Right lobe of liver (tissue), 6 donors: Measurements from ENCODE around the gene DUSP12. TPM values are rescaled to one million over a fixed set of nuclear protein-coding genes. Genes with fewer than 3 reads are reported as not detected.
A peak's percentile ranks its signal among the peaks of the same experiment; 100 is the strongest.

ENCODE experiments used
- ATAC-seq, 4 donors: fragments of 200-7000 bp; cut with Tn5 transposase; one replicate each; pipeline ENCODE4 v1.9.1; 2020; ENCODE audit warnings: mild to moderate bottlenecking in 4 of 4, moderate library complexity in 4 of 4
- DNase-seq, 3 donors: peaks; one replicate each; pipeline ENCODE4 v3.0.0-alpha.2; 2020
- H3K27ac ChIP-seq, 3 donors: fragments of 200-600 bp; one replicate each; pipeline ENCODE4 v1.8.0; 2022
- H3K27me3 ChIP-seq, 2 donors: fragments of 200-600 bp; one replicate each; pipeline ENCODE4 v1.8.0; 2022
- H3K36me3 ChIP-seq, 4 donors: fragments of 200-600 bp; sonication (generic) in 1 of 4; one replicate each; pipeline versions ENCODE4 v1.5.1 to v1.8.0; 2017 to 2022; ENCODE audit warnings: control low read depth in 1 of 4
- H3K4me1 ChIP-seq, 4 donors: fragments of 200-600 bp; sonication (generic) in 1 of 4; one replicate each; pipeline versions ENCODE4 v1.5.1 to v1.8.0; 2017 to 2022; ENCODE audit warnings: control low read depth in 1 of 4
- H3K4me3 ChIP-seq, 3 donors: fragments of 200-600 bp; one replicate each; pipeline ENCODE4 v1.8.0; 2022
- H3K9me3 ChIP-seq, 4 donors: fragments of 200-600 bp; sonication (generic) in 1 of 4; one replicate each; pipeline versions ENCODE4 v1.5.1 to v1.8.0; 2017 to 2022; ENCODE audit warnings: control low read depth in 1 of 4
- CTCF ChIP-seq, 4 donors: fragments of 200-600 bp in 3 of 4; fragments of 450-650 bp in 1 of 4; IDR thresholded peaks; one replicate each; pipeline versions ENCODE4 v1.5.1 to v1.8.0; 2016 to 2022; ENCODE audit warnings: antibody characterized with exemption in 4 of 4, mild to moderate bottlenecking in 2 of 4
- POLR2A ChIP-seq: fragments of 450-650 bp; IDR thresholded peaks from one replicate; pipeline ENCODE4 v1.6.1; 2017; ENCODE audit warnings: antibody characterized with exemption, mild to moderate bottlenecking
- WGBS: methylation state at CpG from one replicate; pipeline ENCODE4 v1.1.6; 2018; ENCODE audit warnings: low coverage, low lambda C conversion rate; ENCODE audit not compliant: insufficient coverage; ENCODE audit errors: missing lambda C conversion rate; 5-methylcytosine and 5-hydroxymethylcytosine counted together
- intact Hi-C, 2 donors: fragments of 100-400 bp; cut with DNase I; formaldehyde crosslinking; loops; one replicate each; pipeline versions ENCODE4 v1.11.2 to v1.14.1; 2022
- total RNA-seq, 6 experiments: library from RNA; depleted of rRNA in 2 of 6; stranded (reverse); fragments of >200 nt in 2 of 6; fragmentation: NEBNext Ultra II Directional in 3 of 6; extraction: Animal tissue kit (Norgen Biotek cat#: 25700) in 3 of 6; gene quantifications; one replicate each; pipeline versions ENCODE4 v1.1.0 to v1.2.4, GENCODE V29; 2016 to 2023
- donor health status: DM: no; HTN: yes; CAD: no.
- donor health status: DM: no; HTN: no; CAD: no.
- donor health status: DM: no; HTN: no; CAD: no.
- donor health status: DM: no; HTN: yes; CAD: no.
- donor health status: DM: no; HTN: yes; CAD: no.

The DUSP12 gene
- total RNA-seq, 6 experiments from 2014 or later, result 4.0 to 7.1 (median 4.7) TPM

- Histone ChIP-seq H3K9me3 (no peaks in the 10 kb centered on the region), H3K36me3 (no peaks in the 10 kb centered on the region), H3K4me3 (no peak overlapping the region), H3K4me1 (peaks cover 0 to 30% (median 14%) of the 10 kb centered on the region in 4 donors), H3K27me3 (no peaks in the 10 kb centered on the region), H3K27ac (no peak overlapping the region)
- no peak for DNase-seq
- 95% methylated on average over 2 of the region's 3 CpGs for WGBS
- intact Hi-C loops, result no loop called here
- TF ChIP-seq POLR2A (no peak), CTCF (IDR thresholded peaks at IDR 0.05) (no peak)
- ATAC-seq, result no peak
Observed at GRCh38 chr1:161770250-161770649, 20.7 kb downstream of the DUSP12 start.

GRCh38 chr1:161771161-161771560, 21.6 kb downstream of the DUSP12 start:
- WGBS, result 48% methylated on average over 5 of the region's 5 CpGs
- Histone ChIP-seq H3K36me3 (no peaks in the 10 kb centered on the region), H3K4me1 (peaks cover 0 to 30% (median 14%) of the 10 kb centered on the region in 4 donors), H3K4me3 (no peak overlapping the region), H3K27ac (no peak overlapping the region), H3K9me3 (no peaks in the 10 kb centered on the region), H3K27me3 (no peaks in the 10 kb centered on the region)
- no peak for ATAC-seq
- TF ChIP-seq CTCF (IDR thresholded peaks at IDR 0.05) (no peak), POLR2A (no peak)
- intact Hi-C loops, result no loop called here
- no peak for DNase-seq

- Histone ChIP-seq H3K27ac (peak overlapping the region in 1 of 3 donors; percentile 17), H3K27me3 (no peaks in the 10 kb centered on the region), H3K9me3 (no peaks in the 10 kb centered on the region), H3K4me1 (peaks cover 0 to 28% (median 13%) of the 10 kb centered on the region in 4 donors), H3K36me3 (no peaks in the 10 kb centered on the region), H3K4me3 (no peak overlapping the region)
- WGBS, result 74% methylated on average over 2 of the region's 2 CpGs
- DNase-seq (no peak), ATAC-seq (peak; percentile 12 to 23 (median 17))
- intact Hi-C loops, result no loop called here
- TF ChIP-seq CTCF (IDR thresholded peaks at IDR 0.05), result no peak
- TF ChIP-seq POLR2A, result no peak
Observed at GRCh38 chr1:161771973-161772372, 22.4 kb downstream of the DUSP12 start.

GRCh38 chr1:161772397-161772796, 22.8 kb downstream of the DUSP12 start:
- H3K4me3 ChIP-seq, result no peak overlapping the region
- no peaks in the 10 kb centered on the region for H3K27me3 ChIP-seq
- no peak for DNase-seq
- H3K27ac ChIP-seq, result peak overlapping the region in 1 of 3 donors; percentile 17
- no peaks in the 10 kb centered on the region for H3K36me3 ChIP-seq
- peaks cover 0 to 24% (median 11%) of the 10 kb centered on the region in 4 donors for H3K4me1 ChIP-seq
- ATAC-seq, result peak; percentile 50 to 78 (median 72)
- TF ChIP-seq CTCF (IDR thresholded peaks at IDR 0.05) (no peak), POLR2A (peak; percentile 12)
- no peaks in the 10 kb centered on the region for H3K9me3 ChIP-seq
- intact Hi-C loops, result no loop called here

GRCh38 chr1:161773791-161774190, 24.2 kb downstream of the DUSP12 start:
- WGBS, result 44% methylated on average over 4 of the region's 4 CpGs
- TF ChIP-seq POLR2A (no peak), CTCF (IDR thresholded peaks at IDR 0.05) (no peak)
- Histone ChIP-seq H3K4me3 (no peak overlapping the region), H3K27me3 (no peaks in the 10 kb centered on the region), H3K9me3 (no peaks in the 10 kb centered on the region), H3K36me3 (peaks cover 0 to 3% (median 0%) of the 10 kb centered on the region in 4 donors), H3K27ac (no peak overlapping the region), H3K4me1 (peaks cover 0 to 17% (median 4%) of the 10 kb centered on the region in 4 donors)
- DNase-seq, result no peak
- intact Hi-C loops, result no loop called here
- ATAC-seq, result no peak
